HCT116 (cell line): Measurements from ENCODE around the gene VWA3B. TPM values are rescaled to one million over a fixed set of nuclear protein-coding genes. Genes with fewer than 3 reads are reported as not detected.

Experiments used
- ATAC-seq: fragments of 200-7000 bp; cut with Tn5 transposase; 2 replicates; pipeline ENCODE4 v1.9.1; 2020; ENCODE audit warnings: mild to moderate bottlenecking, moderate library complexity
- BruUV-seq: library from RNA; stranded (reverse); fragments of 400-500 nt; replicated peaks from 2 replicates; lab custom pipeline; 2021; lab: Mats Ljungman, UMichigan
- CTCF ChIA-PET: fragments of 300-600 bp; sonication (Branson Sonifier 250); formaldehyde crosslinking; loops from one replicate; lab custom pipeline; 2021; ENCODE audit warnings: antibody characterized with exemption; lab: Charles Lee
- POLR2A ChIA-PET: fragments of 300-600, 350-600 bp; sonication (Branson Sonifier 250); formaldehyde crosslinking; loops from one replicate; lab custom pipeline; 2021; ENCODE audit warnings: antibody characterized with exemption; lab: Charles Lee
- RAD21 ChIA-PET, 2 experiments: fragments of 300-600 bp; sonication (Branson Sonifier 250); formaldehyde crosslinking; loops; one replicate each; lab custom pipeline; 2023; ENCODE audit warnings: low total read pairs in 2 of 2; ENCODE audit not compliant: uncharacterized antibody in 2 of 2, unreplicated experiment in 2 of 2, low non-redundant PET in 1 of 2; lab: Charles Lee
- DNase-seq: peaks from one replicate; pipeline ENCODE4 v3.0.0-alpha.2; 2010; ENCODE audit warnings: low read depth, low spot score
- H2AFZ ChIP-seq: fragments of 200-600 bp; shearing (Covaris generic), sonication (generic); 2 replicates; pipeline ENCODE4 v1.6.1; 2017; ENCODE audit warnings: low read depth, mixed run types, mixed read lengths, antibody characterized with exemption, low read length; ENCODE audit not compliant: poor library complexity, severe bottlenecking
- H3K27ac ChIP-seq: 2 replicates; pipeline ENCODE4 v1.5.1; 2012; ENCODE audit warnings: low read depth, low read length
- H3K27me3 ChIP-seq: fragments of 200-600 bp; sonication (generic); 2 replicates; pipeline ENCODE4 v1.6.1; 2016; ENCODE audit warnings: mixed run types, low read length, mixed read lengths; ENCODE audit not compliant: insufficient read depth
- H3K36me3 ChIP-seq, 2 experiments: fragments of 200-500 bp in 1 of 2; fragments of 200-600 bp in 1 of 2; sonication (Bioruptor generic) in 1 of 2; sonication (generic) in 1 of 2; 2 replicates each; pipeline versions ENCODE4 v1.5.1 to v1.6.1; 2014 to 2016; ENCODE audit warnings: low read length in 2 of 2, inconsistent platforms in 1 of 2, mixed read lengths in 1 of 2, mixed run types in 1 of 2; ENCODE audit not compliant: insufficient read depth in 2 of 2, control insufficient read depth in 1 of 2
- H3K4me1 ChIP-seq, 2 experiments: fragments of 200-600 bp in 1 of 2; sonication (generic) in 1 of 2; 2 replicates each; pipeline versions ENCODE4 v1.5.1 to v1.6.1; 2012 to 2017; ENCODE audit warnings: low read length in 2 of 2, inconsistent platforms in 1 of 2, mild to moderate bottlenecking in 1 of 2, mixed read lengths in 1 of 2, mixed run types in 1 of 2, moderate library complexity in 1 of 2; ENCODE audit not compliant: insufficient read depth in 2 of 2, control insufficient read depth in 1 of 2
- H3K4me2 ChIP-seq: fragments of 200-600 bp; sonication (generic); 2 replicates; pipeline ENCODE4 v1.6.1; 2017; ENCODE audit warnings: mixed run types, low read length, mixed read lengths
- H3K4me3 ChIP-seq, 2 experiments: fragments of 200-600 bp in 1 of 2; sonication (generic) in 1 of 2; replicated peaks in 1 of 2; 2 replicates each; pipeline ENCODE4 v1.5.1; 2011 to 2016; ENCODE audit warnings: low read length in 2 of 2, control low read depth in 1 of 2, low read depth in 1 of 2, mild to moderate bottlenecking in 1 of 2, mixed read lengths in 1 of 2, mixed run types in 1 of 2
- H3K79me2 ChIP-seq: fragments of 200-600 bp; sonication (generic); 2 replicates; pipeline ENCODE4 v1.6.1; 2017; ENCODE audit warnings: mild to moderate bottlenecking, mixed run types, low read length, moderate library complexity, mixed read lengths; ENCODE audit not compliant: insufficient read depth
- H3K9ac ChIP-seq: fragments of 200-600 bp; sonication (generic); 2 replicates; pipeline ENCODE4 v1.6.1; 2016; ENCODE audit warnings: low read length, mixed read lengths
- H3K9me2 ChIP-seq: fragments of 200-600 bp; sonication (generic), shearing (Covaris generic); 2 replicates; pipeline ENCODE4 v1.6.1; 2017; ENCODE audit warnings: mixed run types, mild to moderate bottlenecking, moderate library complexity; ENCODE audit not compliant: insufficient read depth
- H3K9me3 ChIP-seq, 2 experiments: fragments of 200-500 bp in 1 of 2; fragments of 200-600 bp in 1 of 2; sonication (Bioruptor generic) in 1 of 2; sonication (generic) in 1 of 2; 2 replicates each; pipeline ENCODE4 v1.6.1; 2014 to 2017; ENCODE audit warnings: low read length in 2 of 2, mixed read lengths in 2 of 2, inconsistent platforms in 1 of 2, low read depth in 1 of 2, mild to moderate bottlenecking in 1 of 2, mixed run types in 1 of 2, moderate library complexity in 1 of 2; ENCODE audit not compliant: control insufficient read depth in 1 of 2, insufficient read depth in 1 of 2
- H4K20me1 ChIP-seq: fragments of 200-600 bp; sonication (generic), shearing (Covaris generic); 2 replicates; pipeline ENCODE4 v1.6.1; 2017; ENCODE audit warnings: mixed run types, mild to moderate bottlenecking, moderate library complexity; ENCODE audit not compliant: insufficient read depth
- ATF3 ChIP-seq: IDR thresholded peaks from 2 replicates; pipeline ENCODE4 v1.6.1; 2012
- EGR1 ChIP-seq: IDR thresholded peaks from 2 replicates; pipeline ENCODE4 v1.6.1; 2012; ENCODE audit warnings: low read depth
- EZH2 ChIP-seq: fragments of 200-600 bp; sonication (generic); IDR thresholded peaks from 2 replicates; pipeline ENCODE4 v1.6.1; 2017; ENCODE audit warnings: antibody characterized with exemption, mixed run types
- EZH2phosphoT487 ChIP-seq: fragments of 200-600 bp; IDR thresholded peaks from 2 replicates; pipeline ENCODE4 v1.6.1; 2018; ENCODE audit warnings: antibody characterized with exemption, borderline replicate concordance
- JUND ChIP-seq: IDR thresholded peaks from 2 replicates; pipeline ENCODE4 v1.6.1; 2012
- POLR2A ChIP-seq: IDR thresholded peaks from 2 replicates; pipeline ENCODE4 v1.7.0; 2011; ENCODE audit warnings: borderline replicate concordance; ENCODE audit not compliant: insufficient read depth, insufficient read length; ENCODE audit errors: extremely low read depth
- RAD21 ChIP-seq: IDR thresholded peaks from 2 replicates; pipeline ENCODE4 v1.6.1; 2012; ENCODE audit warnings: low read depth, mild to moderate bottlenecking
- SIN3A ChIP-seq: IDR thresholded peaks from 2 replicates; pipeline ENCODE4 v1.6.1; 2012; ENCODE audit warnings: low read depth
- SRF ChIP-seq: IDR thresholded peaks from 2 replicates; pipeline ENCODE4 v1.6.1; 2012; ENCODE audit warnings: low read depth
- TCF7L2 ChIP-seq: IDR thresholded peaks from 2 replicates; pipeline ENCODE4 v1.7.0; 2011; ENCODE audit warnings: borderline replicate concordance, inconsistent platforms; ENCODE audit not compliant: insufficient read depth, insufficient read length; ENCODE audit errors: extremely low read depth
- YY1 ChIP-seq: IDR thresholded peaks from 2 replicates; pipeline ENCODE4 v1.6.1; 2011; ENCODE audit warnings: low read length, low read depth, moderate library complexity, mild to moderate bottlenecking; ENCODE audit not compliant: insufficient replicate concordance; ENCODE audit errors: extremely low read depth
- ZFX ChIP-seq: fragments of 450-650 bp; IDR thresholded peaks from 2 replicates; pipeline ENCODE4 v1.6.1; 2017
- ZNF274 ChIP-seq: fragments of 200-500 bp; sonication (Bioruptor generic); IDR thresholded peaks from 2 replicates; pipeline ENCODE4 v1.6.1; 2014; ENCODE audit warnings: mild to moderate bottlenecking, low read depth, low read length, inconsistent platforms
- intact Hi-C: fragments of 100-400 bp; cut with micrococcal nuclease; formaldehyde crosslinking; loops from 2 replicates; pipeline ENCODE4 v1.10.0; 2022
- total RNA-seq: library from RNA; stranded (reverse); gene quantifications from one replicate; pipeline ENCODE4 v1.2.1, GENCODE V29; 2021; ENCODE audit not compliant: unreplicated experiment
- TF ChIP-seq, protein P1 (sequence below): IDR thresholded peaks from 2 replicates; pipeline ENCODE4 v1.6.1; 2012; ENCODE audit warnings: low read depth
- TF ChIP-seq, protein P2 (sequence below), 3 experiments: fragments of 200-600 bp in 1 of 3; sonication (generic) in 1 of 3; IDR thresholded peaks in 2 of 3; conservative IDR thresholded peaks in 1 of 3; 2 replicates each; pipeline ENCODE4 v1.5.1; 2012 to 2017; ENCODE audit warnings: low read depth in 2 of 3, low read length in 2 of 3, antibody characterized with exemption in 1 of 3, borderline replicate concordance in 1 of 3, control low read depth in 1 of 3, mild to moderate bottlenecking in 1 of 3, mixed read lengths in 1 of 3, mixed run types in 1 of 3, moderate library complexity in 1 of 3; ENCODE audit not compliant: insufficient read depth in 1 of 3
- TF ChIP-seq, protein P3 (sequence below): IDR thresholded peaks from 2 replicates; pipeline ENCODE4 v1.6.1; 2012

The VWA3B gene
- total RNA-seq, 1 experiment from 2014 or later: 0.47 TPM

GRCh38 chr2:98282109-98282508, 195.1 kb downstream of the VWA3B start (continued):
- TF ChIP-seq, protein P1, sequence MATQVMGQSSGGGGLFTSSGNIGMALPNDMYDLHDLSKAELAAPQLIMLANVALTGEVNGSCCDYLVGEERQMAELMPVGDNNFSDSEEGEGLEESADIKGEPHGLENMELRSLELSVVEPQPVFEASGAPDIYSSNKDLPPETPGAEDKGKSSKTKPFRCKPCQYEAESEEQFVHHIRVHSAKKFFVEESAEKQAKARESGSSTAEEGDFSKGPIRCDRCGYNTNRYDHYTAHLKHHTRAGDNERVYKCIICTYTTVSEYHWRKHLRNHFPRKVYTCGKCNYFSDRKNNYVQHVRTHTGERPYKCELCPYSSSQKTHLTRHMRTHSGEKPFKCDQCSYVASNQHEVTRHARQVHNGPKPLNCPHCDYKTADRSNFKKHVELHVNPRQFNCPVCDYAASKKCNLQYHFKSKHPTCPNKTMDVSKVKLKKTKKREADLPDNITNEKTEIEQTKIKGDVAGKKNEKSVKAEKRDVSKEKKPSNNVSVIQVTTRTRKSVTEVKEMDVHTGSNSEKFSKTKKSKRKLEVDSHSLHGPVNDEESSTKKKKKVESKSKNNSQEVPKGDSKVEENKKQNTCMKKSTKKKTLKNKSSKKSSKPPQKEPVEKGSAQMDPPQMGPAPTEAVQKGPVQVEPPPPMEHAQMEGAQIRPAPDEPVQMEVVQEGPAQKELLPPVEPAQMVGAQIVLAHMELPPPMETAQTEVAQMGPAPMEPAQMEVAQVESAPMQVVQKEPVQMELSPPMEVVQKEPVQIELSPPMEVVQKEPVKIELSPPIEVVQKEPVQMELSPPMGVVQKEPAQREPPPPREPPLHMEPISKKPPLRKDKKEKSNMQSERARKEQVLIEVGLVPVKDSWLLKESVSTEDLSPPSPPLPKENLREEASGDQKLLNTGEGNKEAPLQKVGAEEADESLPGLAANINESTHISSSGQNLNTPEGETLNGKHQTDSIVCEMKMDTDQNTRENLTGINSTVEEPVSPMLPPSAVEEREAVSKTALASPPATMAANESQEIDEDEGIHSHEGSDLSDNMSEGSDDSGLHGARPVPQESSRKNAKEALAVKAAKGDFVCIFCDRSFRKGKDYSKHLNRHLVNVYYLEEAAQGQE: no peak
- no peak for TF ChIP-seq JUND
- TF ChIP-seq, protein P2, sequence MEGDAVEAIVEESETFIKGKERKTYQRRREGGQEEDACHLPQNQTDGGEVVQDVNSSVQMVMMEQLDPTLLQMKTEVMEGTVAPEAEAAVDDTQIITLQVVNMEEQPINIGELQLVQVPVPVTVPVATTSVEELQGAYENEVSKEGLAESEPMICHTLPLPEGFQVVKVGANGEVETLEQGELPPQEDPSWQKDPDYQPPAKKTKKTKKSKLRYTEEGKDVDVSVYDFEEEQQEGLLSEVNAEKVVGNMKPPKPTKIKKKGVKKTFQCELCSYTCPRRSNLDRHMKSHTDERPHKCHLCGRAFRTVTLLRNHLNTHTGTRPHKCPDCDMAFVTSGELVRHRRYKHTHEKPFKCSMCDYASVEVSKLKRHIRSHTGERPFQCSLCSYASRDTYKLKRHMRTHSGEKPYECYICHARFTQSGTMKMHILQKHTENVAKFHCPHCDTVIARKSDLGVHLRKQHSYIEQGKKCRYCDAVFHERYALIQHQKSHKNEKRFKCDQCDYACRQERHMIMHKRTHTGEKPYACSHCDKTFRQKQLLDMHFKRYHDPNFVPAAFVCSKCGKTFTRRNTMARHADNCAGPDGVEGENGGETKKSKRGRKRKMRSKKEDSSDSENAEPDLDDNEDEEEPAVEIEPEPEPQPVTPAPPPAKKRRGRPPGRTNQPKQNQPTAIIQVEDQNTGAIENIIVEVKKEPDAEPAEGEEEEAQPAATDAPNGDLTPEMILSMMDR (IDR thresholded peaks at IDR 0.05 in 2 of 3, conservative IDR thresholded peaks at IDR 0.05 in 1 of 3; ENCODE audit: borderline replicate concordance in 1 of 3, insufficient read depth in 1 of 3, low read depth in 2 of 3, low read length in 2 of 3): no peak
- no peak for TF ChIP-seq EGR1
- TF ChIP-seq ZFX: no peak
- TF ChIP-seq, protein P3, sequence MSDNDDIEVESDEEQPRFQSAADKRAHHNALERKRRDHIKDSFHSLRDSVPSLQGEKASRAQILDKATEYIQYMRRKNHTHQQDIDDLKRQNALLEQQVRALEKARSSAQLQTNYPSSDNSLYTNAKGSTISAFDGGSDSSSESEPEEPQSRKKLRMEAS: no peak
- no peak for TF ChIP-seq EZH2phosphoT487

DNA sequence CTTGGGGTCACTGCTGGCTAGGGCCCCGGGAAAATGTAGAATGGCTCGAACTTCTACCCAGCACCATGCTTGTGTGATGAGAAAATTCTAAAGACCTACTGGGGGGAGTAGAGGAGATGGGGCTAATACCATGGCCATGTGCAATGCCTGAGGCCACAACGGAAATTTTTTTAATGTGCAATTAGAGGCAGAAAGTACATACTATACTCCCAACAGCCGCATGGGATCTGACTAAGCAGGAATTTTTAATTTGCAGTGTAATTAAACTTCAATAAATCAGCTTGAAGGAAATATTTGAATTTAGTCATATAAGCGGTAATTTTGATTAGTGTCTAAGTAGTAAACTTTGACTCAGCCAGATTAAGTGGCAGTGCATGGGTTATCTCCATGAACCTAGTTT, 206.1 kb downstream of the VWA3B start:
- Histone ChIP-seq H3K4me2 (no peak overlapping the region), H3K4me3 (no peak overlapping the region), H3K9ac (no peak overlapping the region), H3K27me3 (no peaks in the 10 kb centered on the region), H2AFZ (no peak overlapping the region), H3K79me2 (no peaks in the 10 kb centered on the region), H3K9me3 (no peaks in the 10 kb centered on the region), H3K4me1 (no peaks in the 10 kb centered on the region), H3K36me3 (no peaks in the 10 kb centered on the region), H3K9me2 (no peaks in the 10 kb centered on the region), H3K27ac (no peak overlapping the region), H4K20me1 (no peaks in the 10 kb centered on the region)
- DNase-seq (no peak), ATAC-seq (no peak)
- no TSS peak for BruUV-seq
- intact Hi-C loops: no loop called here
- ChIA-PET POLR2A (no interaction called here), CTCF (no interaction called here), RAD21 (no interaction called here)
- TF ChIP-seq YY1 (no peak), ZNF274 (no peak), SRF (no peak), EZH2 (no peak), TCF7L2 (no peak), SIN3A (no peak), ATF3 (no peak), RAD21 (no peak), ZFX (no peak), JUND (no peak), POLR2A (no peak)
- TF ChIP-seq, protein P3: no peak
- TF ChIP-seq, protein P2 (IDR thresholded peaks at IDR 0.05 in 2 of 3, conservative IDR thresholded peaks at IDR 0.05 in 1 of 3; ENCODE audit: borderline replicate concordance in 1 of 3, insufficient read depth in 1 of 3, low read depth in 2 of 3, low read length in 2 of 3): no peak
